Hepatocyte (in vitro differentiated cells): ENCODE data around the gene PLCL1.

Experiments
- CTCF ChIP-seq: fragments of 200-600 bp; sonication (generic); IDR thresholded peaks from 2 replicates; pipeline ENCODE4 v1.5.1; 2016; ENCODE audit warnings: antibody characterized with exemption, mild to moderate bottlenecking; ENCODE audit not compliant: poor library complexity
- EZH2 ChIP-seq: fragments of 200-600 bp; sonication (generic); IDR thresholded peaks from 2 replicates; pipeline ENCODE4 v1.6.1; 2016; ENCODE audit warnings: antibody characterized with exemption, mild to moderate bottlenecking, borderline replicate concordance

- TF ChIP-seq EZH2 (no peak), CTCF (no peak)
Observed at GRCh38 chr2:197925976-197926375, 121.6 kb downstream of the PLCL1 start.
